Stimulated activated CD8-positive, alpha-beta memory T cell treated with anti-CD3 and anti-CD28 coated beads, Interleukin-7, amount 100 ng/mL, for 24 hours (primary cell): ENCODE measurements around the gene PPIB.
"Not testable (repeated sequence)": the region's sequence is repeated elsewhere in the genome, so short reads cannot be mapped to it uniquely, and the experiment has no call there.

Experiments
- DNase-seq: peaks from one replicate; pipeline ENCODE4 v3.0.0-alpha.2; 2020; ENCODE audit warnings: low read depth

PPIB gene

GRCh38 chr15:64110108-64110701, 52.6 kb downstream of the PPIB start:
- not testable (repeated sequence) for DNase-seq

- no peak for DNase-seq
Measured at GRCh38 chr15:64107337-64107736, 55.5 kb downstream of the PPIB start.
